Stomach (tissue), 9 donors: Measurements from ENCODE around the gene CAMTA2. TPM values are rescaled to one million over a fixed set of nuclear protein-coding genes. Genes with fewer than 3 reads are reported as not detected.

Experiments
- DNase-seq, 2 donors: peaks; one replicate each; pipeline versions ENCODE4 v3.0.0 to v3.0.0-alpha.2; 2013 to 2019
- H3K27ac ChIP-seq, 5 donors: fragments of 200-600 bp in 4 of 5; sonication (generic) in 4 of 5; one replicate each; pipeline ENCODE4 v1.5.1; 2013 to 2019; ENCODE audit warnings: mild to moderate bottlenecking in 1 of 5, moderate library complexity in 1 of 5
- H3K27me3 ChIP-seq, 3 donors: fragments of 200-600 bp; sonication (generic); one replicate each; pipeline ENCODE4 v1.5.1; 2017 to 2019; ENCODE audit warnings: mixed run types in 1 of 3
- H3K36me3 ChIP-seq, 4 donors: fragments of 200-600 bp; sonication (generic); 1 replicate in 3 of 4; 2 replicates in 1 of 4; pipeline ENCODE4 v1.5.1; 2016 to 2019
- H3K4me1 ChIP-seq, 4 donors: fragments of 200-600 bp; sonication (generic); one replicate each; pipeline ENCODE4 v1.5.1; 2016 to 2019
- H3K4me3 ChIP-seq, 4 donors: fragments of 200-600 bp; sonication (generic) in 3 of 4; one replicate each; pipeline ENCODE4 v1.5.1; 2016 to 2019; ENCODE audit warnings: mild to moderate bottlenecking in 1 of 4
- H3K9me3 ChIP-seq, 4 donors: fragments of 200-600 bp; sonication (generic); one replicate each; pipeline ENCODE4 v1.5.1; 2016 to 2019
- CTCF ChIP-seq, 7 experiments: fragments of 450-650 bp in 4 of 7; fragments of 200-600 bp in 3 of 7; sonication (generic) in 3 of 7; IDR thresholded peaks; one replicate each; pipeline ENCODE4 v1.5.1; 2016 to 2019; ENCODE audit warnings: antibody characterized with exemption in 7 of 7, control low read depth in 2 of 7, mild to moderate bottlenecking in 1 of 7
- EP300 ChIP-seq: sonication (generic); formaldehyde crosslinking; IDR thresholded peaks from one replicate; pipeline ENCODE4 v1.6.1; 2017; ENCODE audit warnings: antibody characterized with exemption
- POLR2A ChIP-seq, 4 donors: fragments of 450-650 bp; IDR thresholded peaks; one replicate each; pipeline ENCODE4 v1.6.1; 2016; ENCODE audit warnings: antibody characterized with exemption in 4 of 4, control low read depth in 2 of 4, mild to moderate bottlenecking in 1 of 4, moderate library complexity in 1 of 4
- POLR2AphosphoS5 ChIP-seq, 3 donors: sonication (generic); formaldehyde crosslinking; IDR thresholded peaks; one replicate each; pipeline ENCODE4 v1.6.1; 2016; ENCODE audit warnings: antibody characterized with exemption in 3 of 3
- WGBS, 5 donors: extraction: QIAGEN DNeasy Blood & Tissue Kit in 3 of 5; methylation state at CpG; one replicate each; pipeline versions ENCODE4 v1.1.5 to v1.1.7; 2013 to 2018; 5-methylcytosine and 5-hydroxymethylcytosine counted together
- intact Hi-C: fragments of 100-400 bp; cut with DNase I; formaldehyde crosslinking; loops from one replicate; pipeline ENCODE4 v1.15.1; 2023; ENCODE audit warnings: low total_unique reads
- polyA plus RNA-seq, 3 donors: library from polyadenylated mRNA; stranded (reverse); fragments of 200-250 nt; gene quantifications; one replicate each; pipeline ENCODE4 v1.2.3, GENCODE V29; 2013
- total RNA-seq, 5 donors: library from RNA; depleted of rRNA; stranded (reverse); fragments of >200 nt; gene quantifications; one replicate each; pipeline versions ENCODE4 v1.1.0 to v1.2.3, GENCODE V29; 2014 to 2016
- donor health status: healthy with polysubstance abuse.
- donor health status: Bipolar disorder and iron deficiency.
- donor health status: healthy.

The CAMTA2 gene
- total and polyA plus RNA-seq, 8 donors = 8.1 to 202 (median 54.6) TPM

- no peak for DNase-seq
- Histone ChIP-seq H3K9me3 (no peaks in the 10 kb centered on the region), H3K4me3 (no peak overlapping the region), H3K27ac (no peak overlapping the region), H3K36me3 (peaks cover 10 to 13% (median 13%) of the 10 kb centered on the region in 4 donors), H3K4me1 (peaks cover 0 to 45% (median 27%) of the 10 kb centered on the region in 4 donors), H3K27me3 (no peaks in the 10 kb centered on the region)
- TF ChIP-seq CTCF (IDR thresholded peaks at IDR 0.05) (no peak), POLR2A (IDR thresholded peaks at IDR 0.05) (no peak), POLR2AphosphoS5 (IDR thresholded peaks at IDR 0.05) (no peak)
- WGBS, 5 donors = 79 to 86% (median 83%) methylated on average over 5 of the region's 5 CpGs
- intact Hi-C loops = no loop called here
Measured at GRCh38 chr17:5027916-5028315, 40.4 kb upstream of the CAMTA2 start.

GRCh38 chr17:5027299-5027698 is 39.8 kb upstream of the CAMTA2 start:
- intact Hi-C loops = no loop called here
- TF ChIP-seq CTCF (IDR thresholded peaks at IDR 0.05) = no peak
- TF ChIP-seq POLR2A (IDR thresholded peaks at IDR 0.05) = no peak
- TF ChIP-seq EP300 = no peak
- no peak for TF ChIP-seq POLR2AphosphoS5 (IDR thresholded peaks at IDR 0.05)
- WGBS, 5 donors = 77 to 86% (median 84%) methylated on average over 6 of the region's 6 CpGs
- H3K4me1 ChIP-seq = peaks cover 0 to 45% (median 27%) of the 10 kb centered on the region in 4 donors
- no peaks in the 10 kb centered on the region for H3K9me3 ChIP-seq
- peaks cover 16 to 20% (median 19%) of the 10 kb centered on the region in 4 donors for H3K36me3 ChIP-seq
- DNase-seq = no peak
- H3K4me3 ChIP-seq = no peak overlapping the region
- H3K27ac ChIP-seq = no peak overlapping the region
- no peaks in the 10 kb centered on the region for H3K27me3 ChIP-seq

- Histone ChIP-seq H3K27me3 (no peaks in the 10 kb centered on the region), H3K4me1 (peaks cover 0 to 28% (median 18%) of the 10 kb centered on the region in 4 donors), H3K27ac (peak overlapping the region; percentile 13 to 51 (median 46)), H3K4me3 (no peak overlapping the region), H3K36me3 (peaks cover 36 to 47% (median 46%) of the 10 kb centered on the region in 4 donors), H3K9me3 (no peaks in the 10 kb centered on the region)
- no peak for TF ChIP-seq POLR2AphosphoS5 (IDR thresholded peaks at IDR 0.05)
- no peak for TF ChIP-seq POLR2A (IDR thresholded peaks at IDR 0.05)
- no peak for TF ChIP-seq EP300
- no peak for TF ChIP-seq CTCF (IDR thresholded peaks at IDR 0.05)
- WGBS, 5 donors = 43 to 68% (median 60%) methylated on average over 4 of the region's 4 CpGs
- DNase-seq = no peak
- intact Hi-C loops = no loop called here
Measured at GRCh38 chr17:5024604-5025003, 37.1 kb upstream of the CAMTA2 start.

- TF ChIP-seq POLR2AphosphoS5 (IDR thresholded peaks at IDR 0.05) = no peak
- TF ChIP-seq EP300 = no peak
- TF ChIP-seq CTCF (IDR thresholded peaks at IDR 0.05) = no peak
- no peak for TF ChIP-seq POLR2A (IDR thresholded peaks at IDR 0.05)
- Histone ChIP-seq H3K9me3 (no peaks in the 10 kb centered on the region), H3K4me1 (peaks cover 0 to 28% (median 18%) of the 10 kb centered on the region in 4 donors), H3K36me3 (peaks cover 36 to 56% (median 55%) of the 10 kb centered on the region in 4 donors), H3K4me3 (no peak overlapping the region), H3K27ac (peak overlapping the region in 3 of 5 donors; percentile 18 to 51 (median 46)), H3K27me3 (no peaks in the 10 kb centered on the region)
- 76 to 92% (median 83%) methylated on average over 17 to 29 of the region's 29 CpGs for WGBS, 5 donors
- intact Hi-C loops = no loop called here
- no peak for DNase-seq
Measured at GRCh38 chr17:5023588-5024147, 36.2 kb upstream of the CAMTA2 start.
